Fibroblast of the aortic adventitia (primary cell): ENCODE data around the gene AK4. TPM values are rescaled to one million over a fixed set of nuclear protein-coding genes. Genes with fewer than 3 reads are reported as not detected.
A peak's percentile ranks its signal among the peaks of the same experiment; 100 is the strongest.

Source experiments
- DNase-seq: peaks from one replicate; pipeline ENCODE4 v3.0.0-alpha.2; 2010; ENCODE audit warnings: low read depth
- H3K4me3 ChIP-seq: 2 replicates; pipeline ENCODE4 v1.5.1; 2011; ENCODE audit warnings: low read depth, mild to moderate bottlenecking, control low read depth, low read length, moderate library complexity
- CTCF ChIP-seq: IDR thresholded peaks from 2 replicates; pipeline ENCODE4 v1.5.1; 2011; ENCODE audit warnings: mild to moderate bottlenecking, low read length, control low read depth, inconsistent platforms; ENCODE audit not compliant: insufficient read depth
- total RNA-seq: library from RNA; depleted of rRNA; stranded (reverse); fragments of >200 nt; gene quantifications from 2 replicates; pipeline ENCODE4 v1.2.3, GENCODE V29; 2012; ENCODE audit warnings: low replicate concordance

AK4 gene
- total RNA-seq, 1 donor = 10.6 TPM

DNA sequence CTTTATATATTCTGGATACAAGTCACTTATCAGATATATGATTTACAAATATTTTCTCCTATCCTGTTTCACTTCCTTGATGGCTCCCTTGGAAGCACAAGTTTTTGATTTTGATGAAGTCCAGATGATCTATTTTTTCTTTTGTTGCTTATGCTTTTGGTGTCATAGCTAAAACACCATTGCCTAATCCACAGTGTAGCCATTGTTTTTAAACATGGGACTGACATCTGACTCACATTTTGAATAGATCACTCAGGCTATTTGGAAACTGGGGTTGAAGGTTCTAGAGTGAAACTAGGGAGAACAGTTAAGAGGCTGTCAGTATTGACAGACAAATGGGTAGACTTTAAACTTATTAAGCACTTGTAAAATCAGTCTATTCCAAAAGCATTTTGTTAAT is 16.6 kb downstream of the AK4 start:
- TF ChIP-seq CTCF = no peak
- H3K4me3 ChIP-seq = no peak overlapping the region
- peak; percentile 39 for DNase-seq

DNA sequence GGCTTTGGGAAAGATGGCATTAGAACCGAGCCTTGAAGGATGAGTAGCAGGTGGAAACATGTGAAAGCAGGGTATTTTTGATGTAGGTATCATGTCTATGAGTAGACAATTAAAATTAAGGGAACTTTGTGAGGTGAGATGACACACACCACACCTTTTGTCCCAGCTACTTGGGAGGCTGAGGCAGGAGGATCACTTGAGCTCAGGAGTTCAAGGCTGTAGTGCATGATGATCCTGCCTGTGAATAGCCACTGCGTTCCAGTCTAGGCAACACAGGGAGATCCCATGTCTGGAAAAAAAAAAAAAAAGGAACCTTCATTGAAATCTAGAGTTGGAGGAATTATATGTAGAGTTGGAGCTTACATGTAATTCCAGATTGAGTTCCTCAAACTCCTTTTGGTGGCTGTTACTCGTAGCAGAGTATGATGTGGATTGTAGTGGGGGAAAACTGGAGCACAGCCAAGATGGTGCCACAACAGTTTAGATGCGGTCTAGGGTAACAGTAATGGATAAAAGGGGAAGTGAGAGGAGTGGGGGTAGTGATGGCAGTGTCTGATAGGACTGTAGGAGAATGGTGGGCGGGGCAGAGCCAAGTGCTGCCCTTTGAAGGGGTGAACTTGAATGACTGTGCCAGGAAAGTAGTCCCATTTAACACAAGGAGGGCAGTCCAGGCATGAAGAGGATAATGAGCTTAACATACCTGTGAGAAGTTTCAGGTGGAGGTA is 17.4 kb downstream of the AK4 start:
- no peak for TF ChIP-seq CTCF
- no peak for DNase-seq
- H3K4me3 ChIP-seq = no peak overlapping the region

DNA sequence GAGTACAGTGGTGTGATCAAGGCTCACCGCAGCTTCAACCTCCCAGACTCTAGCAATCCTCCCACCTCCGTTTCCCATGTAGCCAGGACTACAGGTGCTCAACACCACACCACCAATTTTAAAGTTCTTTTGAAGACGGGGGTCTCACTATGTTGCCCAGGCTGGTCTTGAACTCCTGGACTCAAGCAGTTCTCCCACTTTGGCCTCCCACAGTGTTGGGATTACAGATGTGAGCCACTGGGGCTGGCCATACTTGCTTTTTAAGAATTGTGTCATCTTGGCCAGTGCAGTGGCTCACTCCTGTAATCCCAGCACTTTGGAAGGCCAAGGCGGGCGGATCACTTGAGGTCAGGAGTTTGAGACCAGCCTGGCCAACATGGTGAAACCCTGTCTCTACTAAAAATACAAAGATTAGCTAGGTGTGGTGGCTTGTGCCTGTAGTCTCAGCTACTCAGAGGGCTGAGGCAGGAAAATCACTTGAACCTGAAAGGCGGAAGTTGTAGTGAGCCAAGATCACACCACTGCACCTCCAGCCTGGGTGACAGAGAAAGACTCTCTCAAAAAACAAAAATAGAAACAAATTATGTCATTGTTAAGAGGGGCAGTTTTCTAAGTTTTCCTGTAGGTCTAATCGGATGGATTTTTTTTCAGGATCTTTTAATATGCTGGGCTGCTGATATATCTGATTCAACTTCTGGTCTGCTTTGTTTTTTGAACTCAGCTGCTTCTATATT is 18.7 kb downstream of the AK4 start:
- DNase-seq = no peak
- no peak for TF ChIP-seq CTCF
- H3K4me3 ChIP-seq = no peak overlapping the region

DNA sequence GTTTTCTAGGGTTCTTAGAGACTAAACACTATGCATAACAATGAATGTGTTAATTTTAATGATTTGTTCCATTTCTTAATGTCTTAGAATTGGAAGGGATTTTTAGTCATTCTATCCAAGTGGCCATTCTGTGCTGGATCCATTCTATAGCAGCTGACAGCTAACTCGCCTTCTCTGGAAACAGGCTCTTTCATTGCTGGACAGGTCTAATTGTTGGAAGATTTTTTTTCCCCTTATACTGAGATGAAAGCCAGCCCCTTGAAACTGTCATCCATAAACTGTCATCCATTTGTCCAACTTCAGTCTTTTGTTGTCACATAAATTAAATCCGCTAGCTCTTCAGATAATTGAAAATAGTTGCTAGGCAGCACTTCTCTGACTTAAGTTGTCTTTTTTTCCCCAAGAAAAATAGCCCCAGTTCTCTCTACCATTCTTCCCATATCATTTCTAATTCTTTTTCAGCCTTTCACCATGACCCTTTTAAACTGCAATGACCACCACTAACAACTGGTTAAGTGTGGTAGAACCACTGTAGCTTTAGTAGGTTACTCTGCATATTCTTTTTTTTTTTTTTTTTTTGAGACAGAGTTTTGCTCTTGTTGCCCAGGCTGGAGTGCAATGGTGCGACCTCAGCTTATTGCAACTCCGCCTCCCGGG is 19.7 kb downstream of the AK4 start:
- DNase-seq = no peak
- no peak for TF ChIP-seq CTCF
- H3K4me3 ChIP-seq = no peak overlapping the region

DNA sequence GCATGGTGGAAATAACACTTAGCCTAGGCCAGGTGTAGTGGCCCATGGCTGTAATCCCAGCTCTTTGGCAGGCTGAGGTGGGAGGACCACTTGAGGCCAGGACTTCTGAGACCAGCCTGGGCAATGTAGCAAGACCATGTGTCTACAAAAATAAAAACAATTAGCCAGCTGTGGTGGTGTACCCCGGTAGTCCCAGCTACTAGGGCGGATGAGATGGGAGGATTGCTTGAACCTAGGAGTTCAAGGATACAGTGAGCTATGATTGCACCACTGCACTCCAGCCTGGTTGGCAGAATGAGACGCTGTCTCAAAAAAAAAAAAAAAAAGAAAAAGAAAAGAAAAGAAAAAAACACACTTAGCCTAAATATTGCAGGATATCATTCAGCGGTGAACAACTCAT is 20.9 kb downstream of the AK4 start:
- no peak for TF ChIP-seq CTCF
- no peak overlapping the region for H3K4me3 ChIP-seq
- DNase-seq = no peak

DNA sequence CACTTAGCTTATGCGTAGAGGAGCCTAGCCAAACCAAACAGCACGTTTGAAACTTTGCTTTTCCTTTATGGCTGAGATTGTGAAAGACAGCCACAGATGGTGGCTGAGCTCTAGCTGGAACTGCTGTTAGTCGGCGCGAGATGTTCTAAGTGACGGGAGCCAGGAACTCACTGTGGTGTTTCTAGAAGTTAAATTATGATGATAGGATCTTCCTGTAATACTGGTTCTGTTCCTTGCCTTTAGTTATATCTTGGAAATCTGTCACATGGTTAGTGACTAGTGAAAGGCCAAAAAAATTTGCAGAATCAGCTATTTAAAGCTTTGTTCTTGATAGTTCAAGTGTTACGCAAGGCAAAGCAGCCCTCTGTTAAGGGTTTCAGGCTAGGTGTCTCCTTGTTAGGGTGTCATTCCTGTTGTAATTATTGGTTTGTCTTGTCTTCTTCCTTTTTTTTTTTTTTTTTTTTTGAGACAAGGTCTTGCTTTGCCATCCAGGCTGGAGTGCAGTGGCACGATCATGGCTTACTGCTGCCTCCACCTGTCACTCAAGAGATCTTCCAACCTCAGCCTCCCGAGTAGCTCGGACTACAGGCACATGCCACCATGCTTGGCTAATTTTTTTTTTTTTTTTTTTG is 22.6 kb downstream of the AK4 start:
- H3K4me3 ChIP-seq = no peak overlapping the region
- DNase-seq = peak; percentile 51
- TF ChIP-seq CTCF = no peak
